22Rv1 (cell line): Measurements from ENCODE around the gene TRUB1.

Experiments used
- ZFX ChIP-seq: fragments of 450-650 bp; IDR thresholded peaks from 2 replicates; pipeline ENCODE4 v1.6.1; 2017; ENCODE audit warnings: antibody characterized with exemption, borderline replicate concordance
- TF ChIP-seq, protein P1 (sequence below): fragments of 450-650 bp; IDR thresholded peaks from 2 replicates; pipeline ENCODE4 v1.5.1; 2017; ENCODE audit warnings: mild to moderate bottlenecking

DNA sequence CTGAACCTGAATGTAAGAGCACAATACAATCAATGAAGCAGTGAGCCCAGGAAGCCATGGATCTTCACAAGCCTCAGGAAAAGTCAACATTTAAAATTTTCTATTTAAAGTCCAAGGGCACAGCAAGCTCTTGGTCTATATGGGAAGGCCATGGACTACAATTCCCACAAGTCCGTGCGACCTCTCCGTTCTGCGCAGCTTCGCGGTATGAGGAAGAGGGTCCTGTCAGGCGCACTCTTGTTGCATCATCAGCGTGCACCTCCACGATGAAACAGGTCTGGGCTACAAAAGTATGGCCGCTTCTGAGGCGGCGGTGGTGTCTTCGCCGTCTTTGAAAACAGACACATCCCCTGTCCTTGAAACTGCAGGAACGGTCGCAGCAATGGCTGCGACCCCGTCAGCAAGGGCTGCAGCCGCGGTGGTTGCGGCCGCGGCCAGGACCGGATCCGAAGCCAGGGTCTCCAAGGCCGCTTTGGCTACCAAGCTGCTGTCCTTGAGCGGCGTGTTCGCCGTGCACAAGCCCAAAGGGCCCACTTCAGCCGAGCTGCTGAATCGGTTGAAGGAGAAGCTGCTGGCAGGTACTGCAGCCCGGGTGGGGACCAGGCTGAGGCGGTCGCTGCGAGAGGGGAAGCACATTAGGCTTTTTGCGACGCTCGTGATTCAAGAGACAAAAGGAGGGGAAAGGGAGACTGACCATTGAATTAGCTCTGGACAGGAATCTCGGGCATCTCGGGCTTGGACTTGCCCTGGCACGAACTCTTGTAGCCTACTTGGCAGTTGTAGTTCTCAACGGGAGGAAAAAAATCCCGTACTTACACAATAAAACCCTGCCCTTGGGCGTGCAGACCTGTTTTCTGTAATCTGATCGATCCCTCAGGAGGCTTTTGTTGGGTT is at the start of gene TRUB1:
- TF ChIP-seq, protein P1, sequence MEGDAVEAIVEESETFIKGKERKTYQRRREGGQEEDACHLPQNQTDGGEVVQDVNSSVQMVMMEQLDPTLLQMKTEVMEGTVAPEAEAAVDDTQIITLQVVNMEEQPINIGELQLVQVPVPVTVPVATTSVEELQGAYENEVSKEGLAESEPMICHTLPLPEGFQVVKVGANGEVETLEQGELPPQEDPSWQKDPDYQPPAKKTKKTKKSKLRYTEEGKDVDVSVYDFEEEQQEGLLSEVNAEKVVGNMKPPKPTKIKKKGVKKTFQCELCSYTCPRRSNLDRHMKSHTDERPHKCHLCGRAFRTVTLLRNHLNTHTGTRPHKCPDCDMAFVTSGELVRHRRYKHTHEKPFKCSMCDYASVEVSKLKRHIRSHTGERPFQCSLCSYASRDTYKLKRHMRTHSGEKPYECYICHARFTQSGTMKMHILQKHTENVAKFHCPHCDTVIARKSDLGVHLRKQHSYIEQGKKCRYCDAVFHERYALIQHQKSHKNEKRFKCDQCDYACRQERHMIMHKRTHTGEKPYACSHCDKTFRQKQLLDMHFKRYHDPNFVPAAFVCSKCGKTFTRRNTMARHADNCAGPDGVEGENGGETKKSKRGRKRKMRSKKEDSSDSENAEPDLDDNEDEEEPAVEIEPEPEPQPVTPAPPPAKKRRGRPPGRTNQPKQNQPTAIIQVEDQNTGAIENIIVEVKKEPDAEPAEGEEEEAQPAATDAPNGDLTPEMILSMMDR: no peak
- no peak for TF ChIP-seq ZFX
